ENCODE measurements around the gene BICDL1. TPM values are rescaled to one million over a fixed set of nuclear protein-coding genes. Genes with fewer than 3 reads are reported as not detected.

BICDL1 gene
- total RNA-seq, 1 donor from 2014 or later = 40.1 TPM

DNA sequence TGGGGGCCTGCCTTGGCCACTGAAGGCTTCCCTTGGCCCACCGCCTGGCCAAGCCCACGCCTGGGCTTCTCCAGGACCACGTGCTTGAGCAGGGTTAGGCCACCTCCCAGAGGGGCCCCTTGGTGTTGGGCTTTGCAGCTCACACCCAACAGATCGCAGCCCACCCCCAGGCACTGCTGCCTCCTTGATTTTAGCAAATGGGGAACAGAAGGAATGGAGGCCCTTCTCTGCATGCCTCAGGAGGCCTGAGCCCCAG lies 104.2 kb downstream of the BICDL1 start:
- no peak for TF ChIP-seq CTCF (IDR thresholded peaks at IDR 0.05; ENCODE audit: unreplicated experiment)
- Mint-ChIP-seq H3K4me1 (peaks cover 13% of the 10 kb centered on the region), H3K9me3 (no peaks in the 10 kb centered on the region), H3K27ac (no peak overlapping the region), H3K36me3 (peaks cover 8% of the 10 kb centered on the region), H3K27me3 (ENCODE audit: low read depth) (no peaks in the 10 kb centered on the region), H3K4me3 (no peak overlapping the region)
- DNase-seq (ENCODE audit: low spot score in 2 of 2, unreplicated experiment in 2 of 2) = no peak

DNA sequence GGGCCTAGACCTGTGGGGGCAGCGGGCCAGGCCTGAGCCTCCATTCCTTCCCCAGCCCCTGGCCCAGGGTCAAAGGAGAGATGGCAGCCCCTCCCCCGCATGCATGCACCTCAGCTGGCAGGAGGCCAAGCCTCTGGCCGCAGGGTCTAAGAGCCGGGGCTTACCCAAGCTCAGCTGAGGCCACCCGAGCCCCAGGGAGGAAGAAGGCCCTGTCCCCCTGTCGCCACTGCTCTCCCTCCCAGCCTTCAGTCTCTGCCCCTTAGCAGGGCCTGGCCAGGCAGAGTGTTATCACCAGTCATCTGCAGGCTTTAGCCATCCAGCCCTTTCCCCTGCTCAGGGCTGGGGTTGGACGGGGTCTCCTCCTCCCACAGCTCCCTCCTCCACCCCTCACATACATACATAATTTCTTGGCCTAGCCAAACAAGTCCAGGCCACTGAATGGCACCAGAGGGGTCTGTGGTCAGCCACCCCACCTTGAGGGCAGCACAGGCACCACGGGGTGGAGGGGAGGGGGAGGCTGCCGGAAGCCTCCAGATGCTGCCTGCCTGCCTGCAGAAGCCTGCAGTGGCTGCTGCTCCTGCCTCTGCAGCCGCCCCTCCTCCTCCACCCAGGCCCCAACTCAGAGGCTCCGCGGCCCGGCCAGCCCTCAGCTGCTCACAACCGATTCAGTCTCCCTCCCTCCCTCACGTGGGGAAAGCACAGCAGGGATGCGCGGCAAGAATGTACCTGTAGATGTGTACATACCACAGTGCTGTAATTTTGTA lies 104.7 kb downstream of the BICDL1 start:
- Mint-ChIP-seq H3K4me3 (no peak overlapping the region), H3K9me3 (no peaks in the 10 kb centered on the region), H3K4me1 (peaks cover 13% of the 10 kb centered on the region), H3K27me3 (ENCODE audit: low read depth) (no peaks in the 10 kb centered on the region), H3K27ac (peak overlapping the region; percentile 79), H3K36me3 (peaks cover 8% of the 10 kb centered on the region)
- peak in 1 of 2 experiments; percentile 59 for DNase-seq (ENCODE audit: low spot score in 2 of 2, unreplicated experiment in 2 of 2)
- no peak for TF ChIP-seq CTCF (IDR thresholded peaks at IDR 0.05; ENCODE audit: unreplicated experiment)

- Mint-ChIP-seq H3K9me3 (no peaks in the 10 kb centered on the region), H3K27ac (no peak overlapping the region), H3K27me3 (ENCODE audit: low read depth) (no peaks in the 10 kb centered on the region), H3K36me3 (peaks cover 8% of the 10 kb centered on the region), H3K4me3 (no peak overlapping the region), H3K4me1 (peaks cover 13% of the 10 kb centered on the region)
- no peak for DNase-seq (ENCODE audit: low spot score in 2 of 2, unreplicated experiment in 2 of 2)
- no peak for TF ChIP-seq CTCF (IDR thresholded peaks at IDR 0.05; ENCODE audit: unreplicated experiment)
These were observed 105.4 kb downstream of the BICDL1 start for GRCh38 chr12:120094485-120094884.

DNA sequence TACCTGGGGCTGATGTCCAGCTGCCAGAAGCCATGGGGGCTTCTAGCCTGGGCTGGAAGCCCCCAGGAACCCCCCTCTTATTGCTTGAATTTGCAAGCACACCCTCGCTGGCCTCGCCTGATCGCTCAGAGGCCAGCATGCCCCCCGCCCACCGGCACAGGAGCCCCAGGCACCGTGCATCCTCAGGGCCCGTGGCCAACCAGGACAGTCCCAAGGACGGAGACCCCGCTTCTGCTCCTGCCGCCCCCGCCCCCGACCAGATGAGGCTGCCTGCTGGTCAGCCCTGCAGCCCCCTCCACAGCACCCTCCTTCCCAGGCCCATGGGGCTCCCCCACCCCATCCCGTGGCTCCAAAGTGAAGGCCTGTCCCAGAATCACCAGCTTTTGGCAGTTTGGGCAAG lies 106.3 kb downstream of the BICDL1 start:
- Mint-ChIP-seq H3K9me3 (no peaks in the 10 kb centered on the region), H3K4me3 (no peak overlapping the region), H3K27ac (no peak overlapping the region), H3K36me3 (peaks cover 8% of the 10 kb centered on the region), H3K27me3 (ENCODE audit: low read depth) (no peaks in the 10 kb centered on the region), H3K4me1 (peaks cover 13% of the 10 kb centered on the region)
- no peak for TF ChIP-seq CTCF (IDR thresholded peaks at IDR 0.05; ENCODE audit: unreplicated experiment)
- DNase-seq (ENCODE audit: low spot score in 2 of 2, unreplicated experiment in 2 of 2) = no peak

GRCh38 chr12:120095736-120096135 lies 106.7 kb downstream of the BICDL1 start:
- no peaks in the 10 kb centered on the region for H3K9me3 Mint-ChIP-seq
- peaks cover 13% of the 10 kb centered on the region for H3K4me1 Mint-ChIP-seq
- no peak overlapping the region for H3K4me3 Mint-ChIP-seq
- peaks cover 8% of the 10 kb centered on the region for H3K36me3 Mint-ChIP-seq
- no peak for TF ChIP-seq CTCF (IDR thresholded peaks at IDR 0.05; ENCODE audit: unreplicated experiment)
- no peak for DNase-seq (ENCODE audit: low spot score in 2 of 2, unreplicated experiment in 2 of 2)
- H3K27me3 Mint-ChIP-seq (ENCODE audit: low read depth) = no peaks in the 10 kb centered on the region
- H3K27ac Mint-ChIP-seq = no peak overlapping the region

Measured in mesothelial cell of epicardium (in vitro differentiated cells).